Choroid plexus epithelial cell (primary cell): Measurements from ENCODE around the gene PDE10A.
"Not testable (repeated sequence)": the region's sequence is repeated elsewhere in the genome, so short reads cannot be mapped to it uniquely, and the experiment has no call there.

Experiments used
- DNase-seq: peaks from one replicate; pipeline ENCODE4 v3.0.0-alpha.2; 2010; ENCODE audit warnings: low read depth
- H3K4me3 ChIP-seq: 2 replicates; pipeline ENCODE4 v1.5.1; 2011; ENCODE audit warnings: low read depth, mild to moderate bottlenecking, control low read depth, low read length, moderate library complexity
- CTCF ChIP-seq: conservative IDR thresholded peaks from 2 replicates; pipeline ENCODE4 v1.5.1; 2011; ENCODE audit warnings: low read depth, mild to moderate bottlenecking, control low read depth, inconsistent platforms, low read length, moderate library complexity

Gene PDE10A

GRCh38 chr6:165597821-165598220 is 65.2 kb downstream of the PDE10A start:
- no peak overlapping the region for H3K4me3 ChIP-seq

GRCh38 chr6:165594584-165595333 is 68.3 kb downstream of the PDE10A start:
- H3K4me3 ChIP-seq = no peak overlapping the region
- no peak for DNase-seq
- TF ChIP-seq CTCF = no peak

More at GRCh38 chr6:165597821-165598220, 65.2 kb downstream of the PDE10A start:
- DNase-seq = no peak
- no peak for TF ChIP-seq CTCF

DNA sequence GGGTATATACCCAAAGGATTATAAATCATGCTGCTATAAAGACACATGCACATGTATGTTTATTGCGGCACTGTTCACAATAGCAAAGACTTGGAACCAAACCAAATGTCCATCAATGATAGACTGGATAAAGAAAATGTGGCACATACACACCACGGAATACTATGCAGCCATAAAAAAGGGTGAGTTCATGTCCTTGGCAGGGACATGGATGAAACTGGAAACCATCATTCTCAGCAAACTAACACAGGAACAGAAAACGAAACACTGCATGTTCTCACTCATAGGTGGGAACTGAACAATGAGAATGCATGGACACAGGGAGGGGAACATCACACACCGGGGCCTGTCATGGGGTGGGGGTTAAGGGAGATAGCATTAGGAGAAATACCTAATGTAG is 70.1 kb downstream of the PDE10A start:
- not testable (repeated sequence) for H3K4me3 ChIP-seq, DNase-seq

DNA sequence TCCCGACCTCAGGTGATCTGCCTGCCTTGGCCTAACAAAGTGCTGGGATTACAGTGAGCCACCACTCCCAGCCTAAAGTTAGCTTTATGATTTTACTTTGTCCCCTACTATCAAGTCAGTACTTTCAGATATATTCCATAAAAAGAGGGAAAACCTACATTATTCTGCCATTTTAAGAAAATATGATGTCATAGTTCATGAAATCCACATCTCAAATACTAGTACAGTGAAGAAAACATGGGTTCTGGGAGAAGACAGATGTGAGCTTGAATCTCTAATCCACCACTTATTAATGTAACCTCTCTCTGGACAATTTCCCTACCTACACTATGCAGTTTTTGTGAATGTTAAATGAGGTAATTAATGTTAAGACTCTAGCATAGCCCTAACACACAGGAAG is 74.5 kb downstream of the PDE10A start:
- no peak for DNase-seq
- no peak overlapping the region for H3K4me3 ChIP-seq
- TF ChIP-seq CTCF = no peak

DNA sequence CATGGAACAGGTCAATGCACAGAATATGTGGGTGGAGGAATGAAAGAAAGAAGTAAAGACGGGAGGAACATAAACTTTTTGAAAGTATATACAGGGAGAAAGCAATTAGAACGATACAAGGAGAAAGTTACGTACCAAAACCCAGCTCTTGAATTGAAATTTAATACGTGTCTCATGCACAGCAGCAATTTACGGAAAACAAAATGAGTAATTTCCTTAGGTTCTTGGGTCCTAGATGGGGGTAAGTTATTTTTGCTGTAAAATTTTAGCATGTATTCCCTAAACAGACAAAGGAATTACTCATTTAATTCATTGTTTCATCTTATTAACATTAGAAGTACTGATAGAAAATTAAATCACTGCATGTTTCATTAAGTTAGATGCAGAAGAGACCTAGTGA is 75.8 kb downstream of the PDE10A start:
- no peak for DNase-seq
- no peak for TF ChIP-seq CTCF
- H3K4me3 ChIP-seq = no peak overlapping the region

DNA sequence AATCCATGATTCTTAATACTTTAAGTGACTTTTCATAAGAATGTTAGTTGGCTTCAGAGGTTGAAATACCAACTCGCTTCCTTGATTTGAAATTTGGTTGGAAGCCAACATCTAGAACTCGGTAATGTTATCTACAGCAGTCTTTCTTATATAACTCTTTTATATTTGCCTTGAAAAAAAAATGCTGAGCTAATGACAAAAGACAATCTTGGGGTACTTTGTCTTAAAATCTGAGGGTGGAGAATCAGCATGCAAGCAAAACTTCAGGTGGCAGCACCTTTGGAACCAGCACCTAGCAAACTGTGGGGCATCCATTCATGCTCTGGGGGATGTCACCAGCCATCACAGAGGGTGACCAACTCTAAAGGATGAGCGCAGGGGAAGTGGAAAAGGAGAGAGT is 76.3 kb downstream of the PDE10A start:
- H3K4me3 ChIP-seq = no peak overlapping the region
- no peak for TF ChIP-seq CTCF
- DNase-seq = no peak

GRCh38 chr6:165585060-165585459 is 78.0 kb downstream of the PDE10A start:
- no peak for TF ChIP-seq CTCF
- peak; percentile 61 for DNase-seq

More at GRCh38 chr6:165585060-165585459, 78.0 kb downstream of the PDE10A start:
- H3K4me3 ChIP-seq = no peak overlapping the region
